ENCODE data around the gene SPATA2L. TPM values are rescaled to one million over a fixed set of nuclear protein-coding genes. Genes with fewer than 3 reads are reported as not detected.

Gene SPATA2L
- total RNA-seq, result 16.2 TPM

- TF ChIP-seq POLR2AphosphoS5 (IDR thresholded peaks at IDR 0.05; ENCODE audit: insufficient read depth in 1 of 2, low read depth in 1 of 2), result peak in 1 of 2 donors; percentile 75
- TF ChIP-seq CTCF (IDR thresholded peaks at IDR 0.05), result no peak
- TF ChIP-seq POLR2A (IDR thresholded peaks at IDR 0.05), result peak in 1 of 2 donors; percentile 88
- H3K4me1 ChIP-seq, result peaks cover 33% of the 10 kb centered on the region
Observed at GRCh38 chr16:89701425-89702406, at the start of gene SPATA2L. Gene SPATA2L, minus strand, starts transcription at chr16:89701705. Its CDS starts 473 bp downstream, at chr16:89701232.

GRCh38 chr16:89749637-89750036, 48.1 kb upstream of the SPATA2L start:
- intact Hi-C loops (cut with DNase I), result no loop called here
- Histone ChIP-seq H3K4me3 (no peak overlapping the region), H3K9me3 (no peaks in the 10 kb centered on the region), H3K27ac (no peak overlapping the region), H3K4me1 (no peaks in the 10 kb centered on the region), H3K36me3 (no peaks in the 10 kb centered on the region), H3K27me3 (no peaks in the 10 kb centered on the region)
- TF ChIP-seq CTCF (IDR thresholded peaks at IDR 0.05), result no peak
- no peak for TF ChIP-seq POLR2AphosphoS5 (IDR thresholded peaks at IDR 0.05; ENCODE audit: insufficient read depth in 1 of 2, low read depth in 1 of 2)
- TF ChIP-seq POLR2A (IDR thresholded peaks at IDR 0.05), result no peak
- DNase-seq (ENCODE audit: extremely low spot score in 2 of 2), result no peak

More at GRCh38 chr16:89701425-89702406, at the start of gene SPATA2L:
- no peak for DNase-seq (ENCODE audit: extremely low spot score in 2 of 2)
- Histone ChIP-seq H3K27ac (peak within 1 kb of the TSS; percentile 79), H3K36me3 (no peaks in the 10 kb centered on the region), H3K27me3 (no peaks in the 10 kb centered on the region), H3K9me3 (no peaks in the 10 kb centered on the region), H3K4me3 (peak within 1 kb of the TSS; percentile 68 to 84)
- intact Hi-C loops (cut with DNase I), result loop anchor here (5.0 to 10.0 kb wide), 2 partner anchors 139 to 163 kb away; partner anchors contain the start of gene RPL13

- Histone ChIP-seq H3K4me1 (no peaks in the 10 kb centered on the region), H3K27ac (no peak overlapping the region), H3K36me3 (no peaks in the 10 kb centered on the region), H3K4me3 (no peak overlapping the region), H3K27me3 (no peaks in the 10 kb centered on the region), H3K9me3 (no peaks in the 10 kb centered on the region)
- TF ChIP-seq CTCF (IDR thresholded peaks at IDR 0.05) (no peak), POLR2A (IDR thresholded peaks at IDR 0.05) (no peak), POLR2AphosphoS5 (IDR thresholded peaks at IDR 0.05; ENCODE audit: insufficient read depth in 1 of 2, low read depth in 1 of 2) (no peak)
- intact Hi-C loops (cut with DNase I), result no loop called here
- DNase-seq (ENCODE audit: extremely low spot score in 2 of 2), result no peak
Observed at GRCh38 chr16:89748921-89749320, 47.4 kb upstream of the SPATA2L start.

- H3K27me3 ChIP-seq, result no peaks in the 10 kb centered on the region
- intact Hi-C loops (cut with DNase I), result no loop called here
- H3K4me1 ChIP-seq, result no peaks in the 10 kb centered on the region
- H3K9me3 ChIP-seq, result no peaks in the 10 kb centered on the region
- no peaks in the 10 kb centered on the region for H3K36me3 ChIP-seq
- H3K4me3 ChIP-seq, result no peak overlapping the region
- no peak overlapping the region for H3K27ac ChIP-seq
- TF ChIP-seq POLR2AphosphoS5 (IDR thresholded peaks at IDR 0.05; ENCODE audit: insufficient read depth in 1 of 2, low read depth in 1 of 2) (no peak), POLR2A (IDR thresholded peaks at IDR 0.05) (no peak)
- no peak for DNase-seq (ENCODE audit: extremely low spot score in 2 of 2)
Observed at GRCh38 chr16:89748076-89748475, 46.6 kb upstream of the SPATA2L start.

GRCh38 chr16:89746043-89746442, 44.5 kb upstream of the SPATA2L start:
- no peaks in the 10 kb centered on the region for H3K27me3 ChIP-seq
- no peaks in the 10 kb centered on the region for H3K4me1 ChIP-seq
- intact Hi-C loops (cut with DNase I), result no loop called here
- no peak overlapping the region for H3K4me3 ChIP-seq
- H3K9me3 ChIP-seq, result no peaks in the 10 kb centered on the region
- no peak for DNase-seq (ENCODE audit: extremely low spot score in 2 of 2)
- no peak for TF ChIP-seq POLR2A (IDR thresholded peaks at IDR 0.05)
- no peak for TF ChIP-seq POLR2AphosphoS5 (IDR thresholded peaks at IDR 0.05; ENCODE audit: insufficient read depth in 1 of 2, low read depth in 1 of 2)
- no peak for TF ChIP-seq CTCF (IDR thresholded peaks at IDR 0.05)
- H3K27ac ChIP-seq, result no peak overlapping the region
- no peaks in the 10 kb centered on the region for H3K36me3 ChIP-seq

All from vagina (tissue), 2 donors.